NCI-H2081 treated with DMSO at 0.1 percent for 48 hours (cell line): ENCODE results near the gene CCDC89.
A peak's percentile ranks its signal among the peaks of the same experiment; 100 is the strongest.

Experiments used
- DNase-seq: peaks from one replicate; lab custom pipeline; 2025; lab: John Stamatoyannopoulos, UW

Gene CCDC89

DNA sequence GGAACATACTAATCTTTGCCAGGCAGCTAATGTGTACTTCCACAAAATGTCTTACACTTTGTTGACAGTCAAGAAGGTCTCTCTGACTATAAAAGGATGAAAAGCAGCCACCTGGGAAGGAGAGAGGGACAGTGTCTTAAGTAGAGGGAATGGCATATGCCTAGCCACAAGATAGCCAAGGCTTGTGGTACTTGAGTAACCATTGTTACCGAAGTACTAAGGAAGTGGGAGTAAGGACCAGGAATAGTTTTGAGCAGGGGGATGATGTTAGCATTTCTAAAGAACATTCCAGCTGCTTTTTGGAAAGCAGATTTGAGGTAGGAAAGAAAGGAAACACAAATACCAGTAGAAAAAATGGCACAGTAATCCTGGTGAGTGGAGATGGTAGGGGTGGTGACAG is 34.9 kb downstream of the CCDC89 start:
- no peak for DNase-seq

DNA sequence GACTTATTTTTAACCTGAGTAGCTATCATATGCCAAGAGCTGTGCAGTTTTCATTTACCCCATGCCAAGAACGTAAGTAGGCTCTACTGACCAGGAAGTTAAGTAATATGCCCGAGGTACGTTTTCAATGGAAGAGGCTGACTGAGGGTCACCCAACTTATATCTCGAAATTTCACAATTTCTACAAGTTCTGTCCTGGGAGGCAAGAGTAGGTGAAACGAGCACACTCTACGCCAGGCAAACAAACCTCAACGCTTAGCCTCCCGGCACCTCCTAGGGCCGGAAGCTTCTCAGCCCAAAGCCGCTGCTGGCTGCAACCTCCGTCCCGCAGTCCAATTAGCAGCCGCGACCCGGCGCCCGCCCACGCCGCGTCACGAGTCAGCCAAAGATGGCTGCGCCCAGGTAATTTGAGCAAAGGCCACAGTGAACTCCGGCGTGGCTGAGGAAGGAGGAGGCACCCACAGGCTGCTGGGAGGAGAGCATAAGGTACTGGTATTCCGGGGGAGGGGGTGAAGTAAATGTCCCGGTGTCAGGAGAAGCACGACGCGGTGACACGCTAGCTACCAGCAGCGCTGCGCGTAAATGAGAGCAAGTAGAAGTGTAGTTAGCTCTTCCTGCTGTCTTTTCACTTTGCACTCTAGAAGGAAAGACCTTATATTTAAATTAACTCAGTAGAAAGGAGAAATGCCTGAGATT is 38.2 kb downstream of the CCDC89 start, which contains the start of gene TMEM126A:
TMEM126A (plus strand) TSS at position 364 of the 696 bp plus-strand sequence. CDS start 2,289 bp downstream, outside the sequence.
- peak; percentile 53 for DNase-seq

DNA sequence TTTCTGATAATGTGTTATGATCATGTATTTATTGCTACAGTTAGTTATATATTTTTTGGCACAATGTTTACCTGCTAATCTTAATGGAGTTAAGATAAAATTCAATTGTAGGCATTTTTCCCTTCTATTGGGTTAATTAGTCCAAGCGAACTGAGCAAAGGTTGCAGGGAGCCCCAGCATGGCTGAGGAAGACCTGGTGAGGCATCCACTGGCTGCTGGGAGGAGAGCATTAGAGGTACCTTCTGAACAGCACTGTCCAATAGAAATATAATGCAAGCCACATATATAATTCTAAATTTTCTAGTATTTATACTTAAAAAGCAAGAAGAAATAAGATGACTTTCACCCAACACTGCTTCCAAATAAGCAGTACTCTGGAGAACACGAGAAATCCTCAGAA is 38.9 kb downstream of the CCDC89 start:
- no peak for DNase-seq

DNA sequence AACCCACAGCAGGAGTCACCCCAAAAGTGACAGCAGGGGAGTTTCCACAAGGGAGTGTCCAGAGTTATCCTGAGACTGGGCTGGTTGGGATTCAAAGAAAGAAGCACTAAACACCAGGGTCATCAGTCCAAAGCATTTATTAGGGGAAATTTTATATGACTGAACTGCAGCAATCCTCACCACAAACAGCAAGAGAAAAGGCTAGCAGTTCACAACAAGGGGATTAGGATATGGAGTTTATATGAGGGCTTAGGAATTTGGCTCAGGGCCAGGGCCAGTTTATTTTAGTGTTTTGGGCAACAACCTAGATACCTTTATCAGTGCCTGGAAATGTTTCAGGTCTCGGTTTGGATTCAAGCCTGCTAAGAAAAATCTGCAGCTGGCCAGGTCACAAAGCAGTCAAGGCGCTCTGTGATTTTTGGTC is 42.8 kb downstream of the CCDC89 start:
- no peak for DNase-seq

DNA sequence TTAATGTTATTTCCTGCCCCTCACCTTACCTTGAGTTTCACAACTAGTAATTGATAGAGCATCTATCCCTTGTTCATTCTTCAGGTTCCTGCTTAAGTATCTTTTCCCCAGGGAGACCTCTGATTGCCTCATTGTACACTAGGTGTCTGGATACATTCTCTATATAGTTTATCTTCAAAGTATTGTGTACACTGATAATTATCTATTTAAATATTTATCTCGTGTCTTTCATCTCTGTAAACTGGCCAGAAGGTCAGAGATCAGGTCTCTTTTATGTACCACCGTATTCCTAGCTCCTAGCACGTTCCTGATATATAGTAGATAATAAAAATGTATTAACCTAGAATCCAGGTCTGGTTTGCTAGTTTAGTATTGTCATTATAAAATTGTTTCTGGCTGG is 51.2 kb downstream of the CCDC89 start:
- no peak for DNase-seq
